ENCODE results near the gene CCL17. TPM values are rescaled to one million over a fixed set of nuclear protein-coding genes. Genes with fewer than 3 reads are reported as not detected.
A peak's percentile ranks its signal among the peaks of the same experiment; 100 is the strongest.

The CCL17 gene
- total and polyA plus RNA-seq, 2 of the 4 experiments (the other 2 are of a cell fraction) = not detected

DNA sequence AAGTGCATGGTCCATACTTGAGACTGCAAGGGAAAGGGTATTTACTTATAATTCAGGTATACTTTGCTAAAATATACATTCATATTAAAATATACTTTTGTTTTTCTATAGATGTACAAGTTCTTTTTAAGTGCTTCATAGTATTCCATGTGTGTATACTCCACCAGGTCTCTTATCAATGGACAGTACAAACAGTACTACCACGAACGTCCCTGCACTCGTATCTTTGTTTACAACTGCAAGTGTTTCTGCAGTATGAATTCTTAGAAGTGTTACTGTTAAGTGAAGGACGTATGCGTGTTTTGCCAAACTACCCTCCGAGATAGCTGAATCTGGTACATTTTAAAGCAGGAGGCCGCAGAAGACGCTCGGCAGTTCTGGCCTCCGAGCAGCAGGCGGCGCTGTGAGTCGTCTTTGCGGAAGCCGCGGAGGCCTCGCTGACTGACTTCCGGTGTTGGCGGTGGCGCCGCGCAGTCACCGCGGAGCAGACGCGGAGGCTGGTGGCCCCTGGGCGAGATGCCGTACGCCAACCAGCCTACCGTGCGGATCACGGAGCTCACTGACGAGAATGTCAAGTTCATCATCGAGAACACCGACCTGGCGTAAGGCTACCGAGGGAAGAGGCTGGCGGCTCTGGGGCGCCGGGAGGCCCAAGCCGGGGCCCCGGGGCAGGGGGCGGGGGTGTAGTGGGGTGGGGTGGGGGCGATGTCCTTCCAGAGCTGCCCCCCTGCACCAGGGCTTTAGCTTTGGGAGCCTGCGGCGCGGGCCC lies 57.8 kb downstream of the CCL17 start, which contains the start of gene POLR2C:
POLR2C (plus strand) TSS at position 471 of the 769 bp plus-strand sequence; CDS start at position 517, 46 bp downstream.
- Histone ChIP-seq H3K36me3 (ENCODE audit: control insufficient read depth, insufficient read depth, low read length) (peaks cover 44% of the 10 kb centered on the region), H2BK15ac (ENCODE audit: low read depth, low read length) (no peak within 1 kb of the TSS), H3K4me2 (ENCODE audit: low read depth, low read length) (peak within 1 kb of the TSS; percentile 99), H2AK9ac (replicated peaks; ENCODE audit: low read depth, low read length, poor library complexity) (peak within 1 kb of the TSS; percentile 93), H3K4me3 (ENCODE audit: insufficient read depth, low read depth, low read length) (peak within 1 kb of the TSS; percentile 81), H3K18ac (ENCODE audit: low read depth, low read length) (peak within 1 kb of the TSS; percentile 82), H2BK20ac (ENCODE audit: low read depth, low read length) (no peak within 1 kb of the TSS), H4K20me1 (ENCODE audit: insufficient read depth, low read length) (peaks cover 9% of the 10 kb centered on the region; the same call in 1 of the 2 replicates), H4K8ac (ENCODE audit: low read depth in 2 of 2, low read length in 2 of 2) (peak within 1 kb of the TSS; percentile 88 to 99), H2BK5ac (ENCODE audit: low read depth, low read length, poor library complexity, severe bottlenecking) (peak within 1 kb of the TSS; percentile 94), H2AK5ac (ENCODE audit: low read depth, low read length) (peak within 1 kb of the TSS; percentile 80), H3K27ac (ENCODE audit: insufficient read depth, low read length) (peak within 1 kb of the TSS; percentile 95), H3K14ac (replicated peaks; ENCODE audit: low read depth, low read length) (peak within 1 kb of the TSS; percentile 97), H3K79me1 (ENCODE audit: low read depth in 1 of 2, low read length in 2 of 2) (peaks cover 13 to 39% of the 10 kb centered on the region in 2 experiments), H2BK120ac (ENCODE audit: low read depth, low read length) (no peak within 1 kb of the TSS), H3K9ac (ENCODE audit: low read depth, low read length) (peak within 1 kb of the TSS; percentile 98), H2AFZ (replicated peaks; ENCODE audit: low read length, poor library complexity) (peak within 1 kb of the TSS; percentile 95), H4K91ac (ENCODE audit: insufficient read depth, low read depth, low read length) (peak within 1 kb of the TSS; percentile 91), H3K4me1 (ENCODE audit: control insufficient read depth, insufficient read depth, low read length) (peaks cover 4% of the 10 kb centered on the region), H3K9me3 (ENCODE audit: control insufficient read depth, insufficient read depth, low read length) (no peaks in the 10 kb centered on the region), H3K9me1 (ENCODE audit: insufficient read depth, low read length) (no peaks in the 10 kb centered on the region), H3K56ac (ENCODE audit: extremely low read depth, insufficient read depth, low read length) (peak within 1 kb of the TSS; percentile 67), H4K5ac (ENCODE audit: low read depth, low read length) (peak within 1 kb of the TSS; percentile 93), H3K4ac (ENCODE audit: low read depth, low read length) (peak within 1 kb of the TSS; percentile 98), H3K27me3 (ENCODE audit: control insufficient read depth, insufficient read depth, low read length) (no peaks in the 10 kb centered on the region), H3K23ac (ENCODE audit: low read depth, low read length) (peak within 1 kb of the TSS; percentile 67)
- TF ChIP-seq RCOR1 (IDR thresholded peaks at IDR 0.05; ENCODE audit: insufficient replicate concordance, low read length) = no peak
- no peak for TF ChIP-seq USF2 (IDR thresholded peaks at IDR 0.05; ENCODE audit: low read depth, low read length)
- no peak for TF ChIP-seq FOS (IDR thresholded peaks at IDR 0.05; ENCODE audit: low read depth, low read length)
- TF ChIP-seq CEBPB (IDR thresholded peaks at IDR 0.05; ENCODE audit: low read depth, low read length) = no peak
- peak; percentile 64 for TF ChIP-seq MXI1 (IDR thresholded peaks at IDR 0.05; ENCODE audit: borderline replicate concordance, low read depth, low read length)
- TF ChIP-seq ELK1 (IDR thresholded peaks at IDR 0.05; ENCODE audit: borderline replicate concordance, low read depth, low read length) = 0 out of 2 replicates have a peak, but pooled peaks have one; percentile 36
- no peak; the same call in 1 of the 2 replicates for TF ChIP-seq NFE2L2 (IDR thresholded peaks at IDR 0.05; ENCODE audit: low read depth, low read length)
- TF ChIP-seq POLR2A (IDR thresholded peaks at IDR 0.05; ENCODE audit: low read depth, low read length) = peak; percentile 98
- peak; percentile 42 for TF ChIP-seq RAD21 (IDR thresholded peaks at IDR 0.05; ENCODE audit: low read length)
- TF ChIP-seq SMC3 (IDR thresholded peaks at IDR 0.05; ENCODE audit: low read depth, low read length) = peak; percentile 47
- peak; percentile 72; the same call in 1 of the 2 replicates for TF ChIP-seq MAZ (IDR thresholded peaks at IDR 0.05; ENCODE audit: borderline replicate concordance, low read depth, low read length)
- peak; percentile 97 for TF ChIP-seq CTCF (conservative IDR thresholded peaks at IDR 0.05; ENCODE audit: low read depth, low read length)
- in situ Hi-C loops (cut with MboI; ENCODE audit: low sequenced_read_pairs) (no loop called here), dilution Hi-C loops (cut with HindIII; ENCODE audit: low sequenced_read_pairs, unreplicated experiment) (no loop called here), intact Hi-C loops (cut with micrococcal nuclease) (loop anchor here (1.0 kb wide), 1 partner anchor 57 kb away; no protein-coding TSS in a partner anchor)
- POLR2A ChIA-PET (ENCODE audit: unreplicated experiment) = no interaction called here
- ATAC-seq (ENCODE audit: low read depth) = peak; percentile 97
- CTCF ChIA-PET = interaction anchor here (0.5 to 1.5 kb wide), 6 partner anchors 11 to 167 kb away, joined by 3 to 6 read pairs (median 4); partner anchors contain the start of genes CIAPIN1, COQ9 and DOK4
- WGBS, 2 experiments (ENCODE audit: extremely low coverage in 2 of 2, insufficient read length in 1 of 2) = 1% methylated on average over 24 of the region's 47 CpGs; no CpG with 5 or more reads in 1 of the 2 experiments
- peak; percentile 81 for DNase-seq
- no TSS peak for BruUV-seq (replicated peaks)

All from IMR-90 (cell line).